A549 (cell line): ENCODE data around the gene BORCS6.

Source experiments
- CTCF ChIP-seq: fragments of >200 bp; sonication (Bioruptor Twin); formaldehyde crosslinking; IDR thresholded peaks from 3 replicates; pipeline ENCODE4 v1.5.1; 2016
- EP300 ChIP-seq, 2 experiments: fragments of >200 bp; sonication (Bioruptor Twin); formaldehyde crosslinking; IDR thresholded peaks; 2 replicates in 1 of 2; 3 replicates in 1 of 2; pipeline ENCODE4 v1.6.1; 2016 to 2017
- KDM5A ChIP-seq: fragments of 200-600 bp; sonication (generic); IDR thresholded peaks from 2 replicates; pipeline ENCODE4 v1.6.1; 2016; ENCODE audit warnings: antibody characterized with exemption, mild to moderate bottlenecking
- RARB ChIP-seq: fragments of 250-450 bp; sonication (Bioruptor Pico); IDR thresholded peaks from 2 replicates; pipeline ENCODE4 v1.8.0; 2021; ENCODE audit warnings: mild to moderate bottlenecking, moderate library complexity

GRCh38 chr17:8162233-8162996 is 27.6 kb downstream of the BORCS6 start, which contains the start of gene VAMP2:
- TF ChIP-seq EP300 (IDR thresholded peaks at IDR 0.05) (no peak), KDM5A (no peak), RARB (CRISPR knock-in tag) (no peak), CTCF (no peak)
